PC-9 (cell line): ENCODE data around the gene CDH20. TPM values are rescaled to one million over a fixed set of nuclear protein-coding genes. Genes with fewer than 3 reads are reported as not detected.

ENCODE experiments used
- BruUV-seq: library from RNA; stranded (reverse); fragments of 400-500 nt; replicated peaks from 2 replicates; lab custom pipeline; 2021; lab: Mats Ljungman, UMichigan
- CTCF ChIA-PET: fragments of 300-600 bp; sonication (Branson Sonifier 250); formaldehyde crosslinking; loops from one replicate; lab custom pipeline; 2022; ENCODE audit warnings: antibody characterized with exemption; lab: Charles Lee
- POLR2A ChIA-PET: fragments of 300-600 bp; sonication (Branson Sonifier 250); formaldehyde crosslinking; loops from one replicate; lab custom pipeline; 2022; ENCODE audit warnings: antibody characterized with exemption; ENCODE audit not compliant: unreplicated experiment; lab: Charles Lee
- DNase-seq, 2 experiments: peaks; one replicate each; pipeline versions ENCODE4 v3.0.0 to v3.0.0-alpha.2; 2015 to 2022; ENCODE audit warnings: mixed read lengths in 1 of 2
- H2AFZ ChIP-seq: fragments of 200-600 bp; sonication (generic); 2 replicates; pipeline ENCODE4 v1.8.1; 2017; ENCODE audit warnings: antibody characterized with exemption
- H3F3A ChIP-seq: fragments of 200-600 bp; sonication (generic); 2 replicates; pipeline ENCODE4 v1.8.1; 2017; ENCODE audit warnings: antibody characterized with exemption, mild to moderate bottlenecking, low read depth; ENCODE audit not compliant: insufficient read depth
- H3K27ac ChIP-seq: fragments of 200-600 bp; sonication (generic); 2 replicates; pipeline ENCODE4 v1.6.1; 2016; ENCODE audit warnings: mixed run types
- H3K27me3 ChIP-seq: fragments of 200-600 bp; sonication (generic); 2 replicates; pipeline ENCODE4 v1.6.1; 2016; ENCODE audit warnings: low read depth, mixed run types; ENCODE audit not compliant: insufficient read depth
- H3K36me3 ChIP-seq: fragments of 200-600 bp; sonication (generic); 2 replicates; pipeline ENCODE4 v1.6.1; 2016; ENCODE audit warnings: low read depth, mixed run types
- H3K4me1 ChIP-seq: fragments of 200-600 bp; sonication (generic); replicated peaks from 2 replicates; pipeline ENCODE4 v1.6.1; 2016; ENCODE audit warnings: mixed run types; ENCODE audit not compliant: insufficient read depth
- H3K4me2 ChIP-seq: fragments of 200-600 bp; sonication (generic); 2 replicates; pipeline ENCODE4 v1.6.1; 2017; ENCODE audit warnings: mixed run types
- H3K4me3 ChIP-seq: fragments of 200-600 bp; sonication (generic); 2 replicates; pipeline ENCODE4 v1.6.1; 2016; ENCODE audit warnings: mixed run types
- H3K79me2 ChIP-seq: fragments of 200-600 bp; sonication (generic); 2 replicates; pipeline ENCODE4 v1.6.1; 2017; ENCODE audit warnings: low read depth, mixed run types
- H3K9me2 ChIP-seq: fragments of 200-600 bp; sonication (generic); 2 replicates; pipeline ENCODE4 v1.8.1; 2017; ENCODE audit warnings: mild to moderate bottlenecking; ENCODE audit not compliant: insufficient read depth
- H3K9me3 ChIP-seq: fragments of 200-600 bp; sonication (generic); 2 replicates; pipeline ENCODE4 v1.8.1; 2016; ENCODE audit warnings: low read depth; ENCODE audit not compliant: insufficient read depth
- H4K20me1 ChIP-seq: fragments of 200-600 bp; sonication (generic); 2 replicates; pipeline ENCODE4 v1.8.1; 2017; ENCODE audit not compliant: insufficient read depth
- EZH2 ChIP-seq: fragments of 200-600 bp; sonication (generic); IDR thresholded peaks from 2 replicates; pipeline ENCODE4 v1.8.0; 2017; ENCODE audit warnings: antibody characterized with exemption, low read depth
- intact Hi-C: fragments of 100-400 bp; cut with micrococcal nuclease; formaldehyde crosslinking; loops from one replicate; pipeline ENCODE4 v1.10.0; 2022; ENCODE audit not compliant: unreplicated experiment
- total RNA-seq: library from RNA; stranded (reverse); gene quantifications from 2 replicates; pipeline ENCODE4 v1.2.3, GENCODE V29; 2021
- TF ChIP-seq, protein P1 (sequence below): fragments of 200-600 bp; sonication (generic); conservative IDR thresholded peaks from 2 replicates; pipeline ENCODE4 v1.6.1; 2017; ENCODE audit warnings: mixed run types, antibody characterized with exemption, mild to moderate bottlenecking, moderate library complexity

CDH20 gene
- total RNA-seq, 1 experiment from 2014 or later = not detected

DNA sequence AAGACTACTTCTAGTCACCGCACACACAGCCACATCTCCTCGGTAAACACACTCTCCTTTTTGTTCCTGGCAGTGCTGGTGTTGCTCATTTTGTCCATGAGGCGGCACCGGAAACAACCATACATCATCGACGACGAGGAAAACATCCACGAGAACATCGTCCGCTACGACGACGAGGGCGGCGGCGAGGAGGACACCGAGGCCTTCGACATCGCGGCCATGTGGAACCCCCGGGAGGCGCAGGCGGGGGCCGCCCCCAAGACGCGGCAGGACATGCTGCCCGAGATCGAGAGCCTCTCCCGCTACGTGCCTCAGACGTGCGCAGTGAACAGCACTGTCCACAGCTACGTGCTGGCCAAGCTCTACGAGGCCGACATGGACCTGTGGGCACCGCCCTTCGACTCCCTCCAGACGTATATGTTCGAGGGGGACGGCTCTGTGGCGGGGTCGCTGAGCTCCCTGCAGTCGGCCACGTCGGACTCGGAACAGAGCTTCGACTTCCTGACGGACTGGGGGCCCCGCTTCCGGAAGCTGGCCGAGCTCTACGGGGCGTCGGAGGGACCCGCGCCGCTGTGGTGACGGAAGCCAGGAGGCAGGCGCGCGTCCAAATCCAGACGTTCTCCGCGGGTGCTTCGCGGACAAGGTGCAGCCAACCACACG is 221.0 kb downstream of the CDH20 start:
- Histone ChIP-seq H3K9me3 (no peaks in the 10 kb centered on the region), H3F3A (no peaks in the 10 kb centered on the region), H3K27ac (no peak overlapping the region), H2AFZ (no peak overlapping the region), H3K4me1 (no peaks in the 10 kb centered on the region), H3K9me2 (no peaks in the 10 kb centered on the region), H3K4me2 (no peak overlapping the region), H3K79me2 (no peaks in the 10 kb centered on the region), H3K4me3 (no peak overlapping the region), H3K36me3 (no peaks in the 10 kb centered on the region), H4K20me1 (no peaks in the 10 kb centered on the region), H3K27me3 (no peaks in the 10 kb centered on the region)
- no peak for TF ChIP-seq EZH2
- TF ChIP-seq, protein P1, sequence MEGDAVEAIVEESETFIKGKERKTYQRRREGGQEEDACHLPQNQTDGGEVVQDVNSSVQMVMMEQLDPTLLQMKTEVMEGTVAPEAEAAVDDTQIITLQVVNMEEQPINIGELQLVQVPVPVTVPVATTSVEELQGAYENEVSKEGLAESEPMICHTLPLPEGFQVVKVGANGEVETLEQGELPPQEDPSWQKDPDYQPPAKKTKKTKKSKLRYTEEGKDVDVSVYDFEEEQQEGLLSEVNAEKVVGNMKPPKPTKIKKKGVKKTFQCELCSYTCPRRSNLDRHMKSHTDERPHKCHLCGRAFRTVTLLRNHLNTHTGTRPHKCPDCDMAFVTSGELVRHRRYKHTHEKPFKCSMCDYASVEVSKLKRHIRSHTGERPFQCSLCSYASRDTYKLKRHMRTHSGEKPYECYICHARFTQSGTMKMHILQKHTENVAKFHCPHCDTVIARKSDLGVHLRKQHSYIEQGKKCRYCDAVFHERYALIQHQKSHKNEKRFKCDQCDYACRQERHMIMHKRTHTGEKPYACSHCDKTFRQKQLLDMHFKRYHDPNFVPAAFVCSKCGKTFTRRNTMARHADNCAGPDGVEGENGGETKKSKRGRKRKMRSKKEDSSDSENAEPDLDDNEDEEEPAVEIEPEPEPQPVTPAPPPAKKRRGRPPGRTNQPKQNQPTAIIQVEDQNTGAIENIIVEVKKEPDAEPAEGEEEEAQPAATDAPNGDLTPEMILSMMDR = no peak
- no TSS peak for BruUV-seq
- no peak for DNase-seq
- POLR2A ChIA-PET = no interaction called here
- intact Hi-C loops = no loop called here
- CTCF ChIA-PET = no interaction called here

DNA sequence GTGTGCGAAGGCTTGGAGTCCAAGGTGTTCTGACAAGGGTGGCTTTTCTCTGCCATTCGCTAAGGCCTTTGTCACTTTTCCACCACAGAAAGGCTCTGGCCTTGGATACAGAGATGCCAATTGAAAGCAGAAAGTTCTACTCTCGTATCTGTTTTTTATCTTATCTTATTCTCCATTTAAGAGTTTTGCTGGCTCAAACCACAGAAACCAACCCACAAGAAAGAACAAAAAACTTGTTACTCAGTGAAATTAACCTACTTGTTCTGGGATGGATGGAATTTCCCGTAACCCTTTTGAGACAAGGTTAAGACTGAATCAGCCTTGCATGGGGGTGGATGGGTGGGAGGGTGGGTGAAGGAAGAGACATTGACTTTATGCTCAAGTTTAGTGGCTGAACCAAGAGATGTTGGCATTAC is 221.7 kb downstream of the CDH20 start:
- Histone ChIP-seq H3K4me3 (no peak overlapping the region), H2AFZ (no peak overlapping the region), H3K9me2 (no peaks in the 10 kb centered on the region), H3K27ac (no peak overlapping the region), H3K79me2 (no peaks in the 10 kb centered on the region), H3F3A (no peaks in the 10 kb centered on the region), H3K4me2 (no peak overlapping the region), H4K20me1 (no peaks in the 10 kb centered on the region), H3K4me1 (no peaks in the 10 kb centered on the region), H3K9me3 (no peaks in the 10 kb centered on the region), H3K36me3 (no peaks in the 10 kb centered on the region), H3K27me3 (no peaks in the 10 kb centered on the region)
- DNase-seq = no peak
- ChIA-PET CTCF (no interaction called here), POLR2A (no interaction called here)
- intact Hi-C loops = no loop called here
- no TSS peak for BruUV-seq
- TF ChIP-seq EZH2 = no peak
- TF ChIP-seq, protein P1 = no peak

DNA sequence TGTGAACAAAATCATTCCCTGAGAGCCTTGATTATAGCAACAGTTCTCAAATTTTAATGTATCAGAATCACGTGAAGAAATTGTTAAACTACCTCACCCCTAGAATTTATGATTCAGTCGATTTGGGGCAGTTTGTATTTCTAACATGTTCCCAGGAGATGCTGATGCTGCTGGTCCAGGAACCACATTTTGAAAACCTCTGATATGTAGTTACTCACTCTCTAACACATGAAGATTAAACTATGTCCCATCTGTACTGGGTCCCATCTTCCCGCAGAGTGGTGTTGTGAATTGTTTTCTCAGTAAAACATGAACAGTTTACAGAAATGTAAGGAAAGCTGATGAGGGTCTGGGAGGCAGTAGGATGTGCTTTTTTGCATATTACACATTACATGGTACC is 223.1 kb downstream of the CDH20 start:
- Histone ChIP-seq H3K4me2 (no peak overlapping the region), H3K9me2 (no peaks in the 10 kb centered on the region), H4K20me1 (no peaks in the 10 kb centered on the region), H3K4me1 (no peaks in the 10 kb centered on the region), H2AFZ (no peak overlapping the region), H3K9me3 (no peaks in the 10 kb centered on the region), H3K4me3 (no peak overlapping the region), H3K79me2 (no peaks in the 10 kb centered on the region), H3K27me3 (no peaks in the 10 kb centered on the region), H3K36me3 (no peaks in the 10 kb centered on the region), H3F3A (no peaks in the 10 kb centered on the region), H3K27ac (no peak overlapping the region)
- POLR2A ChIA-PET = no interaction called here
- DNase-seq = no peak
- no TSS peak for BruUV-seq
- CTCF ChIA-PET = no interaction called here
- TF ChIP-seq EZH2 = no peak
- TF ChIP-seq, protein P1 = no peak
- intact Hi-C loops = no loop called here
